A549 (cell line): ENCODE measurements around the gene TSPAN10. TPM values are rescaled to one million over a fixed set of nuclear protein-coding genes. Genes with fewer than 3 reads are reported as not detected.

Experiments
- ATAC-seq, 2 experiments: fragments of 200-7000 bp in 1 of 2; fragments of >200 bp in 1 of 2; cut with Nextera tagmentation in 1 of 2; cut with Tn5 transposase in 1 of 2; 3 replicates each; pipeline versions ENCODE4 v1.8.0 to v1.9.1; 2018 to 2020; ENCODE audit warnings: mild to moderate bottlenecking in 1 of 2, moderate library complexity in 1 of 2
- CTCF ChIA-PET: fragments of 300-600 bp; sonication (Branson Sonifier 250); formaldehyde crosslinking; extraction: SDS; loops from one replicate; lab custom pipeline; 2021; ENCODE audit warnings: antibody characterized with exemption, inconsistent platforms; lab: Yijun Ruan, JAX
- POLR2A ChIA-PET: fragments of 350-600 bp; formaldehyde crosslinking; extraction: SDS; loops from one replicate; lab custom pipeline; 2021; ENCODE audit warnings: antibody characterized with exemption, inconsistent platforms; lab: Yijun Ruan, JAX
- DNase-seq, 2 experiments: peaks; one replicate each; pipeline versions ENCODE4 v3.0.0 to v3.0.0-alpha.2; 2011 to 2016; ENCODE audit warnings: low read depth in 1 of 2, low spot score in 1 of 2
- FAIRE-seq: peaks from 2 replicates; lab custom pipeline; 2011; peaks lifted over from hg19 to GRCh38; lab: Jason Lieb, UNC
- H3K27ac ChIP-seq, 2 experiments: fragments of >200 bp; sonication (Bioruptor Twin); formaldehyde crosslinking; 3 replicates each; pipeline ENCODE4 v1.5.1; 2016 to 2017
- H3K4me1 ChIP-seq: fragments of >200 bp; sonication (Bioruptor Twin); formaldehyde crosslinking; 3 replicates; pipeline ENCODE4 v1.6.1; 2016
- H3K4me2 ChIP-seq: fragments of >200 bp; sonication (Bioruptor Twin); formaldehyde crosslinking; 3 replicates; pipeline ENCODE4 v1.6.1; 2016
- H3K4me3 ChIP-seq: fragments of >200 bp; sonication (Bioruptor Twin); formaldehyde crosslinking; 3 replicates; pipeline ENCODE4 v1.5.1; 2016
- H3K9me3 ChIP-seq: fragments of >200 bp; sonication (Bioruptor Twin); formaldehyde crosslinking; 3 replicates; pipeline ENCODE4 v1.6.1; 2016
- BCL3 ChIP-seq: fragments of >200 bp; sonication (Bioruptor Twin); formaldehyde crosslinking; IDR thresholded peaks from 3 replicates; pipeline ENCODE4 v1.6.1; 2016
- BHLHE40 ChIP-seq: IDR thresholded peaks from 2 replicates; pipeline ENCODE4 v1.6.1; 2012; ENCODE audit warnings: low read depth, low read length, inconsistent platforms
- CTCF ChIP-seq: fragments of >200 bp; sonication (Bioruptor Twin); formaldehyde crosslinking; IDR thresholded peaks from 3 replicates; pipeline ENCODE4 v1.5.1; 2016
- EHF ChIP-seq: fragments of 250-450 bp; sonication (Bioruptor Pico); IDR thresholded peaks from 2 replicates; pipeline ENCODE4 v1.5.0; 2020; ENCODE audit warnings: mild to moderate bottlenecking
- EHMT2 ChIP-seq: fragments of 200-600 bp; sonication (generic); IDR thresholded peaks from 2 replicates; pipeline ENCODE4 v1.6.1; 2016; ENCODE audit warnings: antibody characterized with exemption, low read depth, mild to moderate bottlenecking, moderate library complexity
- FOSL2 ChIP-seq, 2 experiments: fragments of 450-650 bp in 1 of 2; fragments of >200 bp in 1 of 2; sonication (Bioruptor Twin) in 1 of 2; formaldehyde crosslinking; IDR thresholded peaks; 2 replicates each; pipeline versions ENCODE4 v1.5.0 to v1.6.1; 2016 to 2020; ENCODE audit warnings: mild to moderate bottlenecking in 1 of 2, moderate library complexity in 1 of 2
- HDAC2 ChIP-seq: fragments of 200-600 bp; sonication (generic); IDR thresholded peaks from 2 replicates; pipeline ENCODE4 v1.6.1; 2016
- HOXA7 ChIP-seq: fragments of 250-450 bp; sonication (Bioruptor Pico); IDR thresholded peaks from 2 replicates; pipeline ENCODE4 v1.5.0; 2020; ENCODE audit warnings: mild to moderate bottlenecking, moderate library complexity
- HOXB5 ChIP-seq: fragments of 250-450 bp; sonication (Bioruptor Pico); IDR thresholded peaks from 2 replicates; pipeline ENCODE4 v1.5.0; 2020; ENCODE audit warnings: mild to moderate bottlenecking, moderate library complexity
- KDM1A ChIP-seq: fragments of 200-600 bp; sonication (generic); IDR thresholded peaks from 2 replicates; pipeline ENCODE4 v1.6.1; 2016; ENCODE audit warnings: low read depth, mild to moderate bottlenecking
- MAFK ChIP-seq: fragments of 450-650 bp; IDR thresholded peaks from 2 replicates; pipeline ENCODE4 v1.6.1; 2014; ENCODE audit not compliant: partially characterized antibody
- NPAS2 ChIP-seq: fragments of 250-450 bp; sonication (Bioruptor Pico); IDR thresholded peaks from 2 replicates; pipeline ENCODE4 v1.8.0; 2022; ENCODE audit warnings: mild to moderate bottlenecking, moderate library complexity, borderline replicate concordance
- POLR2A ChIP-seq: IDR thresholded peaks from 2 replicates; pipeline ENCODE4 v1.6.1; 2012; ENCODE audit warnings: mild to moderate bottlenecking, low read length
- POLR2AphosphoS2 ChIP-seq: conservative IDR thresholded peaks from 2 replicates; pipeline ENCODE4 v1.6.1; 2012; ENCODE audit warnings: low read length, improper control_type of control experiment, inconsistent platforms
- RAD21 ChIP-seq, 2 experiments: fragments of >200 bp in 1 of 2; sonication (Bioruptor Twin) in 1 of 2; formaldehyde crosslinking in 1 of 2; IDR thresholded peaks in 1 of 2; conservative IDR thresholded peaks in 1 of 2; 2 replicates in 1 of 2; 3 replicates in 1 of 2; pipeline ENCODE4 v1.6.1; 2012 to 2018; ENCODE audit warnings: inconsistent platforms in 1 of 2
- RFX5 ChIP-seq: fragments of 450-650 bp; IDR thresholded peaks from 2 replicates; pipeline ENCODE4 v1.7.1; 2014; ENCODE audit warnings: antibody characterized with exemption, mild to moderate bottlenecking, moderate library complexity
- TP53 ChIP-seq: fragments of 250-450 bp; sonication (Bioruptor Pico); IDR thresholded peaks from 2 replicates; pipeline ENCODE4 v1.5.0; 2021; ENCODE audit warnings: mild to moderate bottlenecking, moderate library complexity
- ZSCAN20 ChIP-seq: fragments of 250-450 bp; sonication (Bioruptor Pico); IDR thresholded peaks from 2 replicates; pipeline ENCODE4 v1.8.0; 2022; ENCODE audit warnings: mild to moderate bottlenecking, moderate library complexity
- WGBS: methylation state at CpG from one replicate; pipeline ENCODE4 v1.1.6; 2017; ENCODE audit errors: missing lambda C conversion rate; 5-methylcytosine and 5-hydroxymethylcytosine counted together
- polyA plus RNA-seq, 4 experiments: library from polyadenylated mRNA; depleted of rRNA in 3 of 4; stranded (reverse); fragments of >200 nt; fragmentation: RNase III in 1 of 4; extraction: RNeasy Plus Mini Kit Qiagen cat#74134 plus additional on column Dnase treatment in 1 of 4; gene quantifications; 2 replicates in 3 of 4; 3 replicates in 1 of 4; pipeline ENCODE4 v1.2.3, GENCODE V29; 2011 to 2017
- TF ChIP-seq, protein P1 (sequence below): fragments of 450-650 bp; IDR thresholded peaks from 2 replicates; pipeline ENCODE4 v1.6.1; 2014; ENCODE audit warnings: antibody characterized with exemption
- TF ChIP-seq, protein P2 (sequence below): IDR thresholded peaks from 2 replicates; pipeline ENCODE4 v1.6.1; 2012; ENCODE audit warnings: low read depth, borderline replicate concordance
- TF ChIP-seq, protein P3 (sequence below): fragments of 250-450 bp; sonication (Bioruptor Pico); IDR thresholded peaks from 2 replicates; pipeline ENCODE4 v1.5.0; 2021; ENCODE audit warnings: mild to moderate bottlenecking, moderate library complexity, borderline replicate concordance

Gene TSPAN10
- polyA plus RNA-seq, 2 of the 4 experiments (the other 2 are of a cell fraction), result 1.4 to 6.3 TPM

GRCh38 chr17:81612172-81612970, 24.6 kb upstream of the TSPAN10 start:
- H3K4me1 ChIP-seq, result no peaks in the 10 kb centered on the region
- no peak for DNase-seq
- ATAC-seq, result no peak
- no peak overlapping the region for H3K4me2 ChIP-seq
- CTCF ChIA-PET, result interaction anchor here (7.1 kb wide), 1 partner anchor 11 kb away, joined by 59 read pairs; no protein-coding TSS in a partner anchor
- no peaks in the 10 kb centered on the region for H3K9me3 ChIP-seq
- TF ChIP-seq MAFK (peak; percentile 17), HOXA7 (CRISPR knock-in tag) (no peak)
- no peak overlapping the region for H3K4me3 ChIP-seq
- no peak for FAIRE-seq
- 84% methylated on average over 16 of the region's 16 CpGs for WGBS
- POLR2A ChIA-PET, result no interaction called here
- H3K27ac ChIP-seq, result no peak overlapping the region

DNA sequence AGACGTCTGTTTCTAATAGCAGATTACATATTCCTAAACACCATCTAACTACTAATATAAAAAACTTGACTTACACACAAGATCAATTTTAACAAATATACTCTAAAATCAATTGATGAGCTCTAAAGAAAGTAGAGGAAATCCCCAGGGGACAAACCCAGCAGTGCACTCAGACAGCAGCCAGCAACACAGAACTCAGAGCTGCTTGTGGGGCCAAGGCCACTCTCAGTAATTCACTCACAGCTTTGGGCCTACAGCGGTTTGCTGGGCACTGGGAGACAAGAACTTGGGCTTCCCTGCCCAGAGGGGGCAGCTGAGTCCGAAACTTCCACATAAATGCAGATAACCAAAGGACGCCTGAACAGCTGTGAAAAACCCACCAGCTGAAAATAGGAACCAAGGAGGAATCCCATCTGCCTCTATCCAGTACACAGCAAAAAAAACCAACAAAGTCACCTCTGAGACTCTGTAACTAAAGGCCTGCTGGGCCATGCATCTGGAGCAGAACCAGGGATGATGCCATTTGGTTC, 21.5 kb upstream of the TSPAN10 start:
- ATAC-seq (peak in 1 of 2 experiments; percentile 16; a peak in 1 of 6 replicates), DNase-seq (no peak), FAIRE-seq (no peak)
- Histone ChIP-seq H3K27ac (no peak overlapping the region), H3K4me1 (no peaks in the 10 kb centered on the region), H3K9me3 (no peaks in the 10 kb centered on the region), H3K4me3 (no peak overlapping the region), H3K4me2 (no peak overlapping the region)
- ChIA-PET POLR2A (interaction anchor here (0.6 kb wide), 1 partner anchor 56 kb away, joined by 6 read pairs; no protein-coding TSS in a partner anchor), CTCF (interaction anchor here (0.8 to 7.1 kb wide), 9 partner anchors 9 to 64 kb away, joined by 3 to 59 read pairs (median 3); no protein-coding TSS in a partner anchor)
- WGBS, result 95% methylated on average over 4 of the region's 4 CpGs
- TF ChIP-seq EHMT2 (no peak), ZSCAN20 (CRISPR knock-in tag) (no peak), RFX5 (no peak), NPAS2 (no peak), POLR2AphosphoS2 (no peak), KDM1A (no peak)
- TF ChIP-seq, protein P1, sequence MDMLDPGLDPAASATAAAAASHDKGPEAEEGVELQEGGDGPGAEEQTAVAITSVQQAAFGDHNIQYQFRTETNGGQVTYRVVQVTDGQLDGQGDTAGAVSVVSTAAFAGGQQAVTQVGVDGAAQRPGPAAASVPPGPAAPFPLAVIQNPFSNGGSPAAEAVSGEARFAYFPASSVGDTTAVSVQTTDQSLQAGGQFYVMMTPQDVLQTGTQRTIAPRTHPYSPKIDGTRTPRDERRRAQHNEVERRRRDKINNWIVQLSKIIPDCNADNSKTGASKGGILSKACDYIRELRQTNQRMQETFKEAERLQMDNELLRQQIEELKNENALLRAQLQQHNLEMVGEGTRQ, result no peak

DNA sequence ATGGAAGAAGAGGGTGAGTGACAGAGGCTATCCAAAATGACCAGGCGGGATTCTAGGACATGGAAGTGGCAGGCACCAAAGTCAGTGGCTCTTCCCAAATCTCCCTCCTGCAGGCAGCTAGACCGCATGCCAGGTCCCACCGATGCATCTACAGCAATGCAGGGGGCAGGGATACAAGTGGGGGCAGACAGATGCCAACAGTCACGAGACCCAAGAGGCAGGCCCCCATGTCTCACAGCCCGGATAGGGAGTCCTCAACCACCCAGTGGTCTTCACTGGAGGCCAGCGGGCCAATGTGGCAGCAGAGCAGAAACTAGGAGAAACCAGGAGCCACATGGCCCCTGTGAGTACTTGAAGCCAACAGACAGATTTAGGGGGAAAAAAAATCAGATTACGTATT, 20.1 kb upstream of the TSPAN10 start:
- ChIA-PET CTCF (interaction anchor here (1.2 to 7.1 kb wide), 2 partner anchors 11 to 16 kb away, joined by 3 to 59 read pairs; no protein-coding TSS in a partner anchor), POLR2A (no interaction called here)
- H3K4me1 ChIP-seq, result no peaks in the 10 kb centered on the region
- DNase-seq, result no peak
- FAIRE-seq, result no peak
- no peak overlapping the region for H3K4me3 ChIP-seq
- H3K27ac ChIP-seq, result no peak overlapping the region
- no peak overlapping the region for H3K4me2 ChIP-seq
- 65% methylated on average over 7 of the region's 7 CpGs for WGBS
- H3K9me3 ChIP-seq, result no peaks in the 10 kb centered on the region
- no peak for ATAC-seq
- TF ChIP-seq, protein P2, sequence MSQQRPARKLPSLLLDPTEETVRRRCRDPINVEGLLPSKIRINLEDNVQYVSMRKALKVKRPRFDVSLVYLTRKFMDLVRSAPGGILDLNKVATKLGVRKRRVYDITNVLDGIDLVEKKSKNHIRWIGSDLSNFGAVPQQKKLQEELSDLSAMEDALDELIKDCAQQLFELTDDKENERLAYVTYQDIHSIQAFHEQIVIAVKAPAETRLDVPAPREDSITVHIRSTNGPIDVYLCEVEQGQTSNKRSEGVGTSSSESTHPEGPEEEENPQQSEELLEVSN, result no peak
- no peak for TF ChIP-seq BCL3
- no peak for TF ChIP-seq RAD21 (conservative IDR thresholded peaks at IDR 0.05 in 1 of 2, IDR thresholded peaks at IDR 0.05 in 1 of 2)
- TF ChIP-seq TP53 (CRISPR knock-in tag), result no peak
- no peak for TF ChIP-seq ZSCAN20 (CRISPR knock-in tag)
- no peak for TF ChIP-seq POLR2A
- TF ChIP-seq FOSL2 (IDR thresholded peaks at IDR 0.05), result no peak
- no peak for TF ChIP-seq FOSL2 (CRISPR knock-in tag; IDR thresholded peaks at IDR 0.05)
- no peak for TF ChIP-seq BHLHE40
- TF ChIP-seq, protein P3, sequence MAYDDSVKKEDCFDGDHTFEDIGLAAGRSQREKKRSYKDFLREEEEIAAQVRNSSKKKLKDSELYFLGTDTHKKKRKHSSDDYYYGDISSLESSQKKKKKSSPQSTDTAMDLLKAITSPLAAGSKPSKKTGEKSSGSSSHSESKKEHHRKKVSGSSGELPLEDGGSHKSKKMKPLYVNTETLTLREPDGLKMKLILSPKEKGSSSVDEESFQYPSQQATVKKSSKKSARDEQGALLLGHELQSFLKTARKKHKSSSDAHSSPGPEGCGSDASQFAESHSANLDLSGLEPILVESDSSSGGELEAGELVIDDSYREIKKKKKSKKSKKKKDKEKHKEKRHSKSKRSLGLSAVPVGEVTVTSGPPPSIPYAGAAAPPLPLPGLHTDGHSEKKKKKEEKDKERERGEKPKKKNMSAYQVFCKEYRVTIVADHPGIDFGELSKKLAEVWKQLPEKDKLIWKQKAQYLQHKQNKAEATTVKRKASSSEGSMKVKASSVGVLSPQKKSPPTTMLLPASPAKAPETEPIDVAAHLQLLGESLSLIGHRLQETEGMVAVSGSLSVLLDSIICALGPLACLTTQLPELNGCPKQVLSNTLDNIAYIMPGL (CRISPR knock-in tag), result no peak
- no peak for TF ChIP-seq HOXB5 (CRISPR knock-in tag)
- no peak for TF ChIP-seq HDAC2
- no peak for TF ChIP-seq EHF (CRISPR knock-in tag)
- no peak for TF ChIP-seq CTCF
